Gastrocnemius medialis (tissue), 4 donors: Measurements from ENCODE around the gene CCND2.

Experiments
- CTCF ChIP-seq, 5 experiments: fragments of 450-650 bp in 3 of 5; fragments of 200-600 bp in 2 of 5; sonication (generic) in 2 of 5; IDR thresholded peaks in 4 of 5; conservative IDR thresholded peaks in 1 of 5; 1 replicate in 4 of 5; 2 replicates in 1 of 5; pipeline ENCODE4 v1.5.1; 2016 to 2019; ENCODE audit warnings: antibody characterized with exemption in 5 of 5, mild to moderate bottlenecking in 3 of 5, moderate library complexity in 3 of 5
- POLR2A ChIP-seq, 2 donors: fragments of 450-650 bp; IDR thresholded peaks; one replicate each; pipeline ENCODE4 v1.6.1; 2017; ENCODE audit warnings: antibody characterized with exemption in 2 of 2, mild to moderate bottlenecking in 2 of 2, moderate library complexity in 2 of 2

DNA sequence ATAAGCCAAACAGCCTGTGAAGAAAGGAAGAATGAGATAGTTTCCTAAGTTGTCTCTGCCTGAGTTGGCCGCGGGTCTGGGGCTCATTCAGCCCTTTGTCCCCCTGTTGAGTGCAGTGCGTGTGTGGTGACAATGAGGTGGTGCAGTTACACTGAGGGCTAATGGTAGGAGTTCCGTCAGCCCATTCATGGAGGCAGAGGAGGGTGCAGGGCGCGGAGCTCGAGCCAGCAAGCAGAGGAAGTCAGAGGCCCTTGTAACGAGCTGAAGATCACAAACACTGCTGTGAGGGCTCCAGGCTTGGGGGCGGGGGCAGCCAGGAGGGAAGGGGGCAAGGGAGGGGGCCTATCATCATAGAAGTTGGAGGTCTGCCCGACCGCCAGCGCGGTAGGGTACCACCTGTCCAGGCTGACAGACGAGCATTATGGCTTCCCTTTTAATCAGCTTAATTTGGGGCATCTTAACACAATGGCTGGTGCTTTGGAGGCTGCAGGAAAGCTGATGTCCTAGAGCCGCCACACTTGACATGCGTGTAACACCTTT is 20.5 kb downstream of the CCND2 start:
- TF ChIP-seq CTCF (IDR thresholded peaks at IDR 0.05 in 4 of 5, conservative IDR thresholded peaks at IDR 0.05 in 1 of 5) (no peak), POLR2A (IDR thresholded peaks at IDR 0.05) (no peak)
